Endothelial cell of umbilical vein (primary cell): ENCODE data around the gene TUBGCP3. TPM values are rescaled to one million over a fixed set of nuclear protein-coding genes. Genes with fewer than 3 reads are reported as not detected.
"Not testable (repeated sequence)": the region's sequence is repeated elsewhere in the genome, so short reads cannot be mapped to it uniquely, and the experiment has no call there.

Experiments
- BruUV-seq: library from RNA; stranded (reverse); fragments of 400-500 nt; replicated peaks from 2 replicates; lab custom pipeline; 2021; lab: Mats Ljungman, UMichigan
- CTCF ChIA-PET: fragments of 300-600, 350-600 bp; sonication (Branson Sonifier 250); formaldehyde crosslinking; loops from one replicate; lab custom pipeline; 2021; ENCODE audit warnings: antibody characterized with exemption, inconsistent platforms; lab: Charles Lee
- POLR2A ChIA-PET: fragments of 300-600, 350-600 bp; sonication (Branson Sonifier 250); formaldehyde crosslinking; loops from one replicate; lab custom pipeline; 2021; ENCODE audit warnings: antibody characterized with exemption, inconsistent platforms; lab: Charles Lee
- DNase-seq: peaks from one replicate; pipeline ENCODE4 v3.0.0-alpha.2; 2011; ENCODE audit warnings: low read depth, low spot score
- FAIRE-seq: peaks from 2 replicates; lab custom pipeline; 2011; peaks lifted over from hg19 to GRCh38; lab: Jason Lieb, UNC
- H2AFZ ChIP-seq: 2 replicates; pipeline ENCODE4 v1.6.0; 2012; ENCODE audit warnings: low read depth, low read length, control low read depth, inconsistent platforms
- H3K27ac ChIP-seq: 2 replicates; pipeline ENCODE4 v1.5.1; 2011; ENCODE audit warnings: low read depth, mild to moderate bottlenecking, control low read depth, low read length, moderate library complexity; ENCODE audit not compliant: insufficient read depth
- H3K27me3 ChIP-seq, 2 experiments: 2 replicates each; pipeline versions ENCODE4 v1.6.0 to v1.6.1; 2011; ENCODE audit warnings: low read length in 2 of 2, mixed read lengths in 1 of 2; ENCODE audit not compliant: control insufficient read depth in 2 of 2, insufficient read depth in 2 of 2
- H3K36me3 ChIP-seq, 2 experiments: 2 replicates in 1 of 2; 3 replicates in 1 of 2; pipeline ENCODE4 v1.5.1; 2011; ENCODE audit warnings: low read length in 2 of 2, mild to moderate bottlenecking in 1 of 2, moderate library complexity in 1 of 2; ENCODE audit not compliant: control insufficient read depth in 2 of 2, insufficient read depth in 2 of 2; ENCODE audit errors: extremely low read depth in 1 of 2
- H3K4me1 ChIP-seq: 3 replicates; pipeline ENCODE4 v1.5.1; 2011; ENCODE audit warnings: mild to moderate bottlenecking, low read length; ENCODE audit not compliant: control insufficient read depth, insufficient read depth; ENCODE audit errors: extremely low read depth
- H3K4me2 ChIP-seq: 2 replicates; pipeline ENCODE4 v1.6.1; 2011; ENCODE audit warnings: low read length, control low read depth, mixed read lengths; ENCODE audit not compliant: insufficient read depth
- H3K4me3 ChIP-seq, 3 experiments: fragments of 200-600 bp in 1 of 3; sonication (generic), shearing (Covaris generic) in 1 of 3; replicated peaks in 1 of 3; 2 replicates each; pipeline ENCODE4 v1.5.1; 2011 to 2016; ENCODE audit warnings: control low read depth in 3 of 3, low read length in 3 of 3, mild to moderate bottlenecking in 2 of 3, inconsistent platforms in 1 of 3, low read depth in 1 of 3, moderate library complexity in 1 of 3; ENCODE audit not compliant: insufficient read depth in 1 of 3
- H3K79me2 ChIP-seq: 2 replicates; pipeline ENCODE4 v1.6.0; 2012; ENCODE audit warnings: low read length, inconsistent platforms; ENCODE audit not compliant: control insufficient read depth, insufficient read depth
- H3K9ac ChIP-seq: replicated peaks from 2 replicates; pipeline ENCODE3; 2011; ENCODE audit warnings: low read length, control low read depth; ENCODE audit not compliant: insufficient read depth; ENCODE audit errors: extremely low read depth
- H3K9me1 ChIP-seq: replicated peaks from 3 replicates; pipeline ENCODE4 v1.6.0; 2011; ENCODE audit warnings: mild to moderate bottlenecking, low read length; ENCODE audit not compliant: control insufficient read depth, insufficient read depth; ENCODE audit errors: extremely low read depth
- H3K9me3 ChIP-seq: replicated peaks from 2 replicates; pipeline ENCODE4 v1.5.1; 2012; ENCODE audit warnings: low read length, inconsistent platforms; ENCODE audit not compliant: control insufficient read depth, insufficient read depth
- H4K20me1 ChIP-seq: replicated peaks from 2 replicates; pipeline ENCODE3; 2011; ENCODE audit warnings: mild to moderate bottlenecking, low read length; ENCODE audit not compliant: control insufficient read depth, insufficient read depth; ENCODE audit errors: extremely low read depth
- EZH2 ChIP-seq: IDR thresholded peaks from 2 replicates; pipeline ENCODE4 v1.6.1; 2012; ENCODE audit warnings: borderline replicate concordance, low read depth, mild to moderate bottlenecking, moderate library complexity, low read length, inconsistent platforms; ENCODE audit not compliant: severe bottlenecking
- FOS ChIP-seq: IDR thresholded peaks from 2 replicates; pipeline ENCODE4 v1.6.1; 2011; ENCODE audit warnings: mild to moderate bottlenecking, low read length, moderate library complexity, borderline replicate concordance; ENCODE audit not compliant: insufficient read depth
- GATA2 ChIP-seq: IDR thresholded peaks from 2 replicates; pipeline ENCODE4 v1.7.0; 2011; ENCODE audit warnings: low read depth, mild to moderate bottlenecking, moderate library complexity, mixed read lengths, low read length; ENCODE audit not compliant: insufficient read length, insufficient read depth
- JUN ChIP-seq: IDR thresholded peaks from 2 replicates; pipeline ENCODE4 v1.6.1; 2011; ENCODE audit warnings: borderline replicate concordance, low read depth; ENCODE audit not compliant: insufficient read length, insufficient read depth
- MAX ChIP-seq: IDR thresholded peaks from 2 replicates; pipeline ENCODE4 v1.6.1; 2011; ENCODE audit not compliant: insufficient read depth, insufficient read length
- MYC ChIP-seq: IDR thresholded peaks from one replicate; pipeline ENCODE4 v1.6.1; 2011; ENCODE audit warnings: mild to moderate bottlenecking, low read depth, low read length
- POLR2A ChIP-seq: IDR thresholded peaks from 2 replicates; pipeline ENCODE4 v1.6.1; 2012; ENCODE audit warnings: low read depth, mild to moderate bottlenecking, control low read depth, low read length
- POLR2AphosphoS5 ChIP-seq: IDR thresholded peaks from 2 replicates; pipeline ENCODE4 v1.6.1; 2012; ENCODE audit warnings: low read depth, mild to moderate bottlenecking, control low read depth, low read length, moderate library complexity; ENCODE audit not compliant: insufficient read depth
- dilution Hi-C: fragments of 300-500 bp; cut with MboI; formaldehyde crosslinking; loops from one replicate; pipeline ENCODE4 v1.15.0; 2019; ENCODE audit warnings: low sequenced_read_pairs; ENCODE audit not compliant: extremely low pct_ligation_motif_present
- intact Hi-C: fragments of 100-400 bp; cut with micrococcal nuclease; formaldehyde crosslinking; loops from one replicate; pipeline ENCODE4 v1.10.0; 2022
- polyA plus RNA-seq, 4 experiments: library from polyadenylated mRNA; depleted of rRNA in 3 of 4; stranded (reverse) in 3 of 4; unstranded in 1 of 4; fragments of >200 nt; gene quantifications; 2 replicates each; pipeline versions ENCODE4 v1.2.1 to v1.2.3, GENCODE V29; 2011 to 2012; ENCODE audit warnings: missing spikeins in 1 of 4
- total RNA-seq: library from RNA; stranded (reverse); gene quantifications from 2 replicates; pipeline ENCODE4 v1.2.3, GENCODE V29; 2021
- TF ChIP-seq, protein P1 (sequence below), 2 donors: IDR thresholded peaks; 1 replicate in 1 of 2; 2 replicates in 1 of 2; pipeline ENCODE4 v1.5.1; 2011; ENCODE audit warnings: low read length in 2 of 2, mild to moderate bottlenecking in 2 of 2, moderate library complexity in 2 of 2, control low read depth in 1 of 2, inconsistent platforms in 1 of 2, low read depth in 1 of 2; ENCODE audit not compliant: insufficient read depth in 1 of 2; ENCODE audit errors: extremely low read depth in 1 of 2

Gene TUBGCP3
- total and polyA plus RNA-seq, 2 donors (not counting 3 experiments of a cell fraction or from before 2014, with no cell fraction given), result 36.4 to 47.7 TPM

- H3K27me3 ChIP-seq, result no peaks in the 10 kb centered on the region
- ChIA-PET POLR2A (no interaction called here), CTCF (no interaction called here)
- H3K79me2 ChIP-seq, result peaks cover 2% of the 10 kb centered on the region
- no peak for DNase-seq
- no peaks in the 10 kb centered on the region for H4K20me1 ChIP-seq
- BruUV-seq, result no TSS peak
- intact Hi-C loops, result no loop called here
- H3K27ac ChIP-seq, result no peak overlapping the region
- no peak overlapping the region for H2AFZ ChIP-seq
- H3K4me1 ChIP-seq, result peaks cover 17% of the 10 kb centered on the region
- TF ChIP-seq JUN, result no peak
- no peak for TF ChIP-seq EZH2
- TF ChIP-seq MYC, result no peak
- TF ChIP-seq POLR2A, result no peak
- TF ChIP-seq, protein P1, sequence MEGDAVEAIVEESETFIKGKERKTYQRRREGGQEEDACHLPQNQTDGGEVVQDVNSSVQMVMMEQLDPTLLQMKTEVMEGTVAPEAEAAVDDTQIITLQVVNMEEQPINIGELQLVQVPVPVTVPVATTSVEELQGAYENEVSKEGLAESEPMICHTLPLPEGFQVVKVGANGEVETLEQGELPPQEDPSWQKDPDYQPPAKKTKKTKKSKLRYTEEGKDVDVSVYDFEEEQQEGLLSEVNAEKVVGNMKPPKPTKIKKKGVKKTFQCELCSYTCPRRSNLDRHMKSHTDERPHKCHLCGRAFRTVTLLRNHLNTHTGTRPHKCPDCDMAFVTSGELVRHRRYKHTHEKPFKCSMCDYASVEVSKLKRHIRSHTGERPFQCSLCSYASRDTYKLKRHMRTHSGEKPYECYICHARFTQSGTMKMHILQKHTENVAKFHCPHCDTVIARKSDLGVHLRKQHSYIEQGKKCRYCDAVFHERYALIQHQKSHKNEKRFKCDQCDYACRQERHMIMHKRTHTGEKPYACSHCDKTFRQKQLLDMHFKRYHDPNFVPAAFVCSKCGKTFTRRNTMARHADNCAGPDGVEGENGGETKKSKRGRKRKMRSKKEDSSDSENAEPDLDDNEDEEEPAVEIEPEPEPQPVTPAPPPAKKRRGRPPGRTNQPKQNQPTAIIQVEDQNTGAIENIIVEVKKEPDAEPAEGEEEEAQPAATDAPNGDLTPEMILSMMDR (IDR thresholded peaks at IDR 0.05; ENCODE audit: extremely low read depth in 1 of 2, insufficient read depth in 1 of 2, low read depth in 1 of 2, low read length in 2 of 2), result no peak
- TF ChIP-seq POLR2AphosphoS5, result no peak
- no peak for TF ChIP-seq FOS
- TF ChIP-seq GATA2, result no peak
- no peak for TF ChIP-seq MAX
- H3K9ac ChIP-seq, result no peak overlapping the region
- H3K4me3 ChIP-seq, result no peak overlapping the region
- no peaks in the 10 kb centered on the region for H3K9me1 ChIP-seq
- peaks cover 14 to 25% of the 10 kb centered on the region in 2 experiments for H3K36me3 ChIP-seq
- no peak for FAIRE-seq
- dilution Hi-C loops, result no loop called here
- H3K9me3 ChIP-seq, result no peaks in the 10 kb centered on the region
- no peak overlapping the region for H3K4me2 ChIP-seq
These were observed 33.6 kb downstream of the TUBGCP3 start for GRCh38 chr13:112554214-112554850.

GRCh38 chr13:112548975-112549374 lies 39.0 kb downstream of the TUBGCP3 start:
- H3K4me1 ChIP-seq, H4K20me1 ChIP-seq, H3K9me3 ChIP-seq, H2AFZ ChIP-seq, H3K4me2 ChIP-seq, intact Hi-C loops, FAIRE-seq, BruUV-seq, H3K4me3 ChIP-seq, dilution Hi-C loops, POLR2A ChIA-PET, H3K27me3 ChIP-seq, H3K9ac ChIP-seq, DNase-seq, H3K27ac ChIP-seq, CTCF ChIA-PET, H3K9me1 ChIP-seq, H3K79me2 ChIP-seq: not testable (repeated sequence)
- H3K36me3 ChIP-seq, result peaks cover 18 to 28% of the 10 kb centered on the region in 2 experiments
